ENCODE results near the gene EIF4G3.
"Not testable (repeated sequence)": the region's sequence is repeated elsewhere in the genome, so short reads cannot be mapped to it uniquely, and the experiment has no call there.

EIF4G3 gene

GRCh38 chr1:21024136-21024896, 152.4 kb downstream of the EIF4G3 start:
- not testable (repeated sequence) for DNase-seq

GRCh38 chr1:21022279-21023040, 154.2 kb downstream of the EIF4G3 start:
- peak; percentile 80 to 94 for DNase-seq

- DNase-seq, result no peak
Observed at GRCh38 chr1:21021311-21021710, 155.4 kb downstream of the EIF4G3 start.

- no peak for DNase-seq
Observed at GRCh38 chr1:21020151-21020550, 156.5 kb downstream of the EIF4G3 start.

GRCh38 chr1:21018673-21019072, 158.0 kb downstream of the EIF4G3 start:
- DNase-seq, result no peak

DNA sequence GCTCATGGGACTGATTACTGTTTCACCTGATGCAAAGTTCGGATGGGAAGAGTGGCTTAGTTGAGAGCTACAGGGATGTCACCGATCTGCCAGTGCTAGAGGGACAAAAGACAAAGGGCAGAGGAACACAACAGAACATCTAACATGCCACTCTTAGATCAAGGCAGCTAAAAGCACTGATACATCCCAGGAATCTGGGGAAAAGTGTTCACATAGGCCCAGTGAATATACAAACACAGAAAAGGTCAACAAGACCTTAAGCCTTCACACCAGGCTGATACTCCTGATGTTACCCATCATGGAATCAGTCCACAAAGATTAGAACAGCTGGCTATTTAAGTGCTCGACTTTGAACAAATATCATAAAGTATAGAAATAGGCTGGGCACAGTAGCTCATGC, 163.2 kb downstream of the EIF4G3 start:
- DNase-seq, result no peak

GRCh38 chr1:21012937-21013336, 163.8 kb downstream of the EIF4G3 start:
- DNase-seq, result no peak

DNA sequence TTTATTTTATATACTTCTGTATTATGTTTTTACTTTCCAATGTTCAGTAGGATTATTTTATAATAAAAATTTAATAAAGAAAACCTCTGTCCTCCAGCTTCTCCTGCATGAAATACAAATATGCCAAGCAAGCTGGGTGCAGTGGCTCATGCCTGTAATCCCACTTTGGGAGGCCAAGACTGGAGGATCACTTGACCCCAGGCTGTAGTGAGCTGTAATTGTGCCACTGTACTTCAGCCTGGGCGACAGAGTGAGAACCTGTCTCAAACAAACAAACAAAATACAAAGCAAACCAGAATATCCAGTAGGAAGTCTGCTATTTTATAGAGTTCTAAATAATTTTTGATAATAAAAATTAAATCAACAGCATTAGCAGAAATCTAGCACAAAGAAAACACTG, 168.8 kb downstream of the EIF4G3 start:
- DNase-seq, result no peak

DNA sequence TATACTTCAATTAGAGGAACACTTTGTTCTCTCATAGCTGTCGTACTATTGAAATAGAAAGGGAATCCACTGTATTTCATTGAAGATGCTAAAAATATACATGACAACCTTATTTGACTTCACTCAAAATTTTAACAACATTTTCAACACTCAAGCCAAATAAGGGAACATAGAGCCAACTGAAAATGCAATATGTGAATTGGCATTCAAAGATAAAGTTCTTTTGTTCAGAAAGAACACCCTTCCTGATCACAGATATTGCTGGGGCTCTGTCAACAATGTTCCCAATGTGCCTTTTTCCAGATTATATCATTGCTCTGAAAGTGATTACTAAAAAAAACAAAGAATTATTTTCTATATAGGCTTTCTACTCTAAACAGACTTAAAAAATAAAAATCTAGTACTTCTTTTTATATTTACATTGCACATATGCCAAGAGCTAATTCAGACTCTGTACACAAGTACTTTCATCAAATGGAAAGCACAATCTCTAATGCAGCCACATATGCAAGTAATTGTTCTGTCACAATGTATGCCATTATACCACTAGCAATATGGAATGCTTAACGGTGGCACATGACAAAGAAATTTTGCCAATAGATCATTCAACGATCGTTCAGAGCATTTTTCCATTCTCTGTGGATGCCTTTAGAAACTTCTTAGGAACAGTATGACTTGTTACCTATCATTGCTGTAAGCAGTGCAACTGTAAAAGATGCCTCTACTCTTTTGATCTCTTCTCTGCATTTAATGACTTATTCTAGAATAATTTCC, 171.0 kb downstream of the EIF4G3 start:
- DNase-seq, result peak in 1 of 2 donors; percentile 36

DNA sequence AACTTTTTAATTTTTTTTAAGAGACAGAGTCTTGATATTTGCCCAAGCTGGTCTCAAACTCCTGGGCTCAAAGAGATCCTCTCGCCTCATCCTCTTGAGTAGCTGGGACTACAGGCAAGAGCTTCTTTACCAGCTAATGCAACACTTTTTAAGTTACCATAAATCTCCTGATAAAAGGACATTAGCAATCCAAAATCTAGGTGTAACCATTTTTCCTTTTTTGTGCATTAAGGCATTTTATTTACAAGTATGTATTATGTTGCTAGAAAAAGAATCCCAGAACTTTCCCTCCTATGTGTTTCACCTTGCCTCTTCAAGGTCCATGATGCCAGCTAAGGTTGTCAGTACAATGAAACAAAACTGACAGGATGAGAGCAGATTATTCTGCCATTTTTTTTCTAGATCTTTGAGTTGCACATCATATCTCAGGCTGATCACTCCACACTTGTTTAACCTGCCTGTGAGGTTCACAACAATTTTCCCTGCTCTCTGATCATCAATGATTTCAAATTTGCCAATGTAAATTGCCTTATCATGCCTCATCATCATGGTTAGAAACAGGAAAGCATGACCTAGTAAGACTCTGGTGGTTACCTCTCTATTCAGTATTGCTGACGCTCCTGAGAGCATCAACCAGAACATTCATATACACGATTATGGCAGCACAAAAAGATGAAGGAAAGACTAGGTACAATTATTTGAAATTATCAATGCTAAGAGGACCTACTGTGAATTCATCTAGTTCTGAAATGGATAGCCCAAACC, 173.2 kb downstream of the EIF4G3 start:
- no peak for DNase-seq

- no peak for DNase-seq
Observed at GRCh38 chr1:21001042-21001441, 175.7 kb downstream of the EIF4G3 start.

GRCh38 chr1:21000245-21000594, 176.5 kb downstream of the EIF4G3 start:
- DNase-seq, result no peak

DNA sequence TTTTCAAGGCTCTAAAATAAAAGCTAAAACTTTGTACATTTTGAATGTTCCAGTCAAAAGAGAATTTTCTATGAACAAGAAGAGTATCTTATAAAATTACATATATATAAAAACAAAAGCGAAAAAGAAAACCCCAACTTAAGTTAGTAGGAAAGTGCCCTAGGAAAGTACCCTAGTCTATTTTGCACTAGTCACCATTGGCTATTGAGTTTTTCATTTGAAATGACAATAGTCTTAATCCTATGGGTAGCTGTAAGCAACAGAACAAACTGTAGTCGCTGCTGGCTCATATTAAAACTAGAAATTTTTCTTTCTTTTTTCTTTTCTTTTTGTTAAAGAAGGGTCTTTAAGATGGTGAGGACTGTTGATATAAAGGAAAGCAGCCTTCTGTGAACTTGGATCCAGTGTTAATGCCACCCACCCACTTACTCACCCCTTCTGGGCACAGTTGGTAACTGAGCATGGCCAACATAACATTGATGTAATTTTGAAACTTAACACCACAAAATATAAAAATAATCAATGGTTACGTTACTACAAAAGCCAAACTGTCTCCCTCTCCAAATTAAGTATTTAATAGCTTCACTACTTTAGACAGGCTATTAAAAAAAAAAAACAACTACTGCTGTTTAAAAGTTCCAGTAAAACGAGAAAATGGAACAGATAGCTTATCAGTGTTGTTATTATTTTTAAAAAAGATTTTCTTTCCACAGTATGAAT, 177.0 kb downstream of the EIF4G3 start:
- no peak for DNase-seq

- peak; percentile 62 to 65 for DNase-seq
Observed at GRCh38 chr1:20998826-20999225, 177.9 kb downstream of the EIF4G3 start.

DNA sequence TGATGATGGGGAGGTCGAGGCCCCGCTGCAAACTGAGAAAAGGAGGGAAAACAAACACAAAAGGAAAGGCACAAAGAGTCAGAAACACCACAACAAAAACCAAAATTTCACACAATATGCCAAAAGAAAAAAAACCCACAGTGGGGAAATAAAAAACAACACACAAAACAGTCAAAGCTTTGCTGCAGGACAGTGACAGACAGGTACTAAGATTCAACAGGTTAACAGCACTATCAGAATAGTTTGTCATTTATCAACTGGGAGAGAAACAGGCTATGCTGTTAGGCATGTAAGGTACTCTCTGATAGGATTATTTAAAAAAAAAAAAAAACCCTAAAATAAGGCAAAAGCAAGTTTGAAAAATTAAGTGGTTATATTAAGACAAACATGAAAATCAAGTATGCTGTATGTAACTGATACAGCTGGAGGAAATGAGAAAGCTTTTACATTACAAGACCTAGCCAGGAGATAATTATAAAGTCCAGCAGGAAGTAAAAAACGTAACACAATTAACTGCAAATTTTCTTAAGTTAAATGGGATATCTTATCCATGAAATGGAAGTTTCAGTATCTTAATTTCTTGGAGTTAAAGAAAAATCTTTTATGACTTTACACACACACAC, 179.0 kb downstream of the EIF4G3 start:
- DNase-seq, result no peak

DNA sequence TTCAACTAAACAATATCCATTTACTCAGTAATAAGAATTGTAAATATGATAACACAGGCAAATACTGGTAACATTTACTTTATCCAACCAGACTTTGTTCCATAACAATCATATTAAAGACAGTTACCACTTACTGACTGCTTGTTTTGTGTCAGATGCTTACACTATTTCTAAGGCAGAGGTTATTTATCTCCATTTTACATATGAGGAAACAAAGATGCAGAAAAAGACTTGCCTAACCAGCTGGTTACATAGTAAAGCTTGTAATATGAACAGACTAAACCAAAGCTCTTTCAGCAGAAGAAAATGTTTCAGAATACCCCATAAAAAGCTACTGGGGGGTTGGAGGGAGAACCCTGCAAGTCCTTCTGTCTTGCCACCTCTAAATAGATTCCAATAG, 180.1 kb downstream of the EIF4G3 start:
- peak in 1 of 2 donors; percentile 19 for DNase-seq

- no peak for DNase-seq
Observed at GRCh38 chr1:20993716-20994575, 182.8 kb downstream of the EIF4G3 start.

GRCh38 chr1:20992322-20993056, 184.2 kb downstream of the EIF4G3 start:
- peak; percentile 34 to 38 for DNase-seq

DNA sequence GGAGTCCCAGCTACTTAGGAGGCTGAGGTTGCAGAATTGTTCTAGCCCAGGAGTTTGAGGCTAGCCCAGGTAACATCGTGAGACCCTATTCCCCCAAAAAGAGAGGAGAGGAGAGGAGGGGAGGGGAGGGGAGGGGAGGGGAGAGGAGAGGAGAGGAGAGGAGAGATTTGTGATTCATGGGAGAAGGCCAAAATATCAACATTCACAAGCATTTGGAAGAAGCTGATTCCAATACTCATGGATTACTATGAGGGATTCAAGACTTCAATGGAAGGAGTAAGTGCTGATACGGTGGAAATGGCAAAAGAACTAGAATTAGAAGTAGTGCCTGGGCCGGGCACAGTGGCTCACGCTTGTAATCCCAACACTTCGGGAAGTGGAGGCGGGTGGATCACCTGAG, 187.8 kb downstream of the EIF4G3 start:
- DNase-seq, result no peak

Measured in inflammatory macrophage treated with lipopolysaccharide for 1 hour (primary cell).